HG02885 (cell line): Measurements from ENCODE around the gene FAM107B.
A peak's percentile ranks its signal among the peaks of the same experiment; 100 is the strongest.
"Not testable (repeated sequence)": the region's sequence is repeated elsewhere in the genome, so short reads cannot be mapped to it uniquely, and the experiment has no call there.

Experiments used
- ATAC-seq: cut with Tn5 transposase; IDR thresholded peaks from one replicate; pipeline ENCODE4 v1.9.1; 2021; ENCODE audit warnings: mild to moderate bottlenecking; ENCODE audit not compliant: unreplicated experiment, poor library complexity

FAM107B gene

DNA sequence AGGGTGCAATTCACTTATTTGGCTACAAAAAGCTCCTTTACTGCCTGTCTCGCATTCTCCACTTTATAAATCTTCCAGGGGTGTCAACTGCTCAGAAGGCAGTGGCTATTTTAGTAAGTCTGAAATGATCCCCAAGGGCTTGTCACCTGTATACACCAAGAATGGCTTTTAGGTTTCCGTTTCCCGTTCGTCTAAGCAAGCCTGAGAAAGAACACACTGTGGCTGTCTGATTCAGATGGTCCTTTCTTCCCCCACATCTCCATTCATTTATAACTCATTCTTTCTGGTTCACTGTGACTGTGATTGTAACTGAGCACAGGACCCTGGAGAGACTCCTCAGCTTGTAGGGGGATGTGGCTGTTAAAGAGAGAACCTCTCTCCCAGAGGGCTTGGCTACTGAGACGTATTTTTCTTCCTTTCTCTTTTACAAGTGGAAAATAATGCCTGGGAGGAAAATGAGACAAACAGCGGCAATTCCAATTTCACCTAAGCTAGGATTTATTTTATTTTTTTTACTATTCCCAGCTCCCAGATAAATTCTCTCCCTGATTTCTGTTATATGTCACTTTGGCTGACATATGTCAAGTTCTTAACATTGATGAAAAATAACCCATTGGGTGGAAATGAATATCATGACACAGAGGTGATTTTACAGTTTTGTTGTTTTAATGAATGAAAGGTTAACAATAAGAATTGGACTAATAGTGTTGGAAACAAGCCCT is 129.3 kb downstream of the FAM107B start:
- peak; percentile 36 for ATAC-seq

DNA sequence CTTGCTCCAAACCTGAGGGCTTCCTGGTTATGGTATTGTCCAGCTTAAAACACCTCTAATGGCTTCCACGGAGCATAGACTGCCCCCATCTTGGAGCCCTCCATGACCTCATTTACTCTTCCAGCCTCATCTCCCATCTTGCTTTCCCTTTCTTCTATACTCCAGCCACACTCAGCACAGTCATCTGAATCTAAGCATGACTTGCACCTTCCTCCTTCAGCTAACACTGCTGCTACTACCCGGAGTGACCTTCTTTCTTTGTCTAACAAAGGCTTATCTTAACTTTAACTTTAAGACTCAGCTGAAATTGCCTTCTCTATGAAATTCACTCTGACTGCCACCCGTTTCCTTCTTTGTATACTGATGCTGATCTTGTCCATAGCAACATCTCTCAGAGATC is 135.1 kb downstream of the FAM107B start:
- no peak for ATAC-seq

DNA sequence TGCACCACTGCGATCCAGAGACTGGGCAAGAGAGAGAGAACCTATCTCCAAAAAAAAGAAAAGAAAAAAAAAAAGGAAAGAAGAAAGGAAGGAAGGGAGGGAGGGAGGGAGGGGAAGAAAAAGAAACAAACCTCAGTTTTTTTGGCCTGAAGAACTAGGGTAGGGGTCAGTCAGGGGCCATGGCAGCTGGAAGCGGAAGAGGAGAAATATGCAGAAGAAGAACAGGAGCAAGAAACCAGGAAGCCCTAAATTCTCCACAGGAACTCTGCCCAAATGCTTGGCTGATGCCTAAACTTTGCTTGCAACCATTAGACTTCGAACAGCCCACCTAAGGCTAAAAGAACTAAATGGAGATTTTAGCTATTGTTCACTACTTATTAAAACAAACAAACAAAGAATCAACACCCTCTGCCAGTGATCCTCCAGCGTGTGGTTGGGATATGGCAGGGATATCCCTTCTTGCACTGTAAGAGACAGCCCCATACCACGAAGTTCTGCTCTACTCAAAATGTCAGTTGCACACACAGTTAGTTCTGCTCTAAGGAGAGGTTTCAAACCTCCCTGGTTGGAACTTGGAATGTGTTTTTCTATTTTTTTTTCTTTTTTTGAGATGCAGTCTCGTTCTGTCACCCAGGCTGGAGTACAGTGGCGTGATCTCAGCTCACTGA is 139.5 kb downstream of the FAM107B start:
- no peak for ATAC-seq

DNA sequence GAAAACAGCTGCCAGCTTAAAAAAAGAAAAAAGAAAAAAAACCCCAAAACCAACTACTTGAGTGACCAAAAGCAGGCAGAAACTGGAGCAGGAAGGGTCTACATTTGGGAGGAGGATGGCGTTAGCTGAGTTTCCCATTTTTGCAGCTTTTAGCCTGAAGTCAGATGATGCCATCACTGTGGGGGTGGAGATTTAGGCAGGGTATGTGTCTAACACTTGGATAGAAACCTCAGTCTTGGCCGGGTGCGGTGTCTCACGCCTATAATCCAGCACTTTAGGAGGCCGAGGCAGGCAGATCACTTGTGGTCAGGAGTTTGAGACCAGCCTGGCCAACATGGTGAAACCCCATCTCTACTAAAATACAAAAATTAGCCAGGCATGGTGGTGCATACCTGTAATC is 140.1 kb downstream of the FAM107B start:
- ATAC-seq = not testable (repeated sequence)

DNA sequence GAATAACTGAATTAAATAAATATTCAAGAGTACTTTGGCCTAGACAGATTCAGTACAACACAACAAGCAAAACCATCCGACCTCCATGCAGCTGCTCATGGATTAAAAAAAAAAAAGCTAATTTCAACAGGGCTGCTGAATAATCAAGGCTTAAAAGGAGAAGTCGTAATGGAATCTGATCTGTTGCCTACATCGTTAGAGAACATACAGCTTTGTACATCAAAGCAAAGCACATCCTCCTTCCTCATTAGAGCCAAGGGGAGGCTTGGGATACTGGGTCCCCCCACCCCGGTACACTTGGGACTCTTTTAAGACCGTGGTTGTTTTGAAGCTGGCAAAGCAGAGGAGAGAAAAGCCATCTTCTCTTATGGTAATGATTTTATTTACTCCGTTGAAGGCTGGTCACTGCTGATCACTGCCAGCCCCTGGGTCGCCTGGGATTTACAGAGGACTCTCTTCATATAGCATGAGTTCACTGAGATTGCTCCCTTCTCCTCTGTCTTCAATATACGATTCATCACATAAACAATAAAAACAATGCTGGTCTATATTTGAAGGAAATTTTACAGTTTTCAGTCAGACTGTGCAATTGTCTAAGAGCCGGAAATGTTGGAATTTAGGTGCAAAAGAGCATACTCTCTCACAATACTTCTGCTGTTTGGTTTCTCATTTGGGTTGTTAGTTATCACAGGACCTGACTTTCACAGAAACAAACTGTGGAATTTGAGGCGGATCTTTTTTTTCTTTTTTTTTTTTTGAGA is 148.8 kb downstream of the FAM107B start:
- no peak for ATAC-seq

DNA sequence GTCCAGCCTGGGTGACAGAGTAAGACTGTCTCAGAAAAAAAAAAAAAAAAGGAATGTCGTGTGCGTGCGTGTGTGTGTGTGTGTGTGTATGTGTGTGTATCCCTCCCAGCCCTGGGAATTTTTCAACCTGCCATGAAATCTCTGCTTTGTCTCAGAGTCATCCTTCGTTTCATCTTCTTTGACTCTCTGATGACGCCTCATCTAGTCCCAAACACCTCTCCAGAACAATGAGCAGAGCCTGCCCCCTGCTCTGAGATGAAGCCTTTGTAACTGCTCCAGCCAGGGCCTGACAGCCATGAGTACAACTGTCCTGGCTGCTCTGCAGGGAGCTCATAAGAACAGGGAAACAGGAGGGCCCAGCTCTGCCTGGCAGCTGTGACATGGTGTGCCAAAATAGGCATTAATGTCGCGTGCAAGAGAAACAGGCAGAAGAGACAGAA is 149.5 kb downstream of the FAM107B start:
- ATAC-seq = no peak

DNA sequence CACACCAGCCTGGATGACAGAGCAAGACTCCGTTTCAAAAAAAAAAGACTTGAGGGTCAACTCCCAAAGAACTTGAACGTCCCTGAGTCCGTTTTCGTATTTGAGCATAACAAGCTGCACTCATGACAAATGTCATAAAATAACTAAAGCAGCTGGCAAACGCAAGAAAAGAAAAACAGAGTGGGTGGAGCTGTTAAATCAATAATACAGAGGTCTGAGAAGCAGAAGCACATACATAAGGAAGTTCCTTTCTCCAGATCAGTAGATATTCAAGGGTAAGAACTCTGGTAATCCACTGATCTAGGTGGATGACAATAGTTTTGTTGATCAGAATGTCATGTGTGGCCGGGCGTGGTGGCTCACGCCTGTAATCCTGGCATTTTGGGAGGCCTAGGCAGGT is 150.1 kb downstream of the FAM107B start:
- no peak for ATAC-seq

DNA sequence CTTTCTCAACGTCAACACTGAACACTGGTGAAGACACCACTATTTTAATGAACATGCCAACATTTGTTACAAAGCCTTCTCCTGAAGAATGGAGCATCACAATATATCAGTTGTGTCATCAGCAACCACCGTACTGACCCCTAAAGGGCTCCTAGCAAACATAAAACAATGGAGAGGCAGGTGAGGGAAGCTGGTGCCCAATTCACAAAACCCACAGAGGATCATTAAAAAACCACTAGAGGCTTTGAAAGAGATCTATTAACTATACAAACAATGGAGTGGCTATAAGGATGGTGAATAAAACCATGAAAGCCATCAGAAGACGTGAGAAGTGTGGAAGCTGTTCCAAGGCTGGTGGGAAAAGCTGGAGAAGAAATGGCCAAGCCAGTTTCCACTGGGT is 150.8 kb downstream of the FAM107B start:
- no peak for ATAC-seq

DNA sequence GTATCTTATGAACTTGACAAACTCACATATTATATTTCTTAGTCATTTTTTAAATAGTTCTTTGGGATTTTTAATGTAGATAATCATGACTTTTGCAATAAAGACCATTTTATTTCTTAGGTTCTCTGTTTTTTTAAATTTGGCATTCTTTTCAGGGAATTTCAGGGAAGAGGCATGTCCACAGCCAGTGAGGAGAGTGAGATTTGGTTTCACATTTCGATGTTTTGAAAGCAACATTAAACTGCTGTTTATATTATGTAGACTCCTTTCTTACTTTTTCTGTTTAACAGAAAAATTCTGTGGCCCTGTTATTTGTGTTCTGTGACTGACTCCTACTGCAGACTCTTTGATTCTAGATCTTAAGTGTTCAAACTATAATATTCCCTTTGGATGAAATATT is 153.7 kb downstream of the FAM107B start:
- ATAC-seq = no peak

DNA sequence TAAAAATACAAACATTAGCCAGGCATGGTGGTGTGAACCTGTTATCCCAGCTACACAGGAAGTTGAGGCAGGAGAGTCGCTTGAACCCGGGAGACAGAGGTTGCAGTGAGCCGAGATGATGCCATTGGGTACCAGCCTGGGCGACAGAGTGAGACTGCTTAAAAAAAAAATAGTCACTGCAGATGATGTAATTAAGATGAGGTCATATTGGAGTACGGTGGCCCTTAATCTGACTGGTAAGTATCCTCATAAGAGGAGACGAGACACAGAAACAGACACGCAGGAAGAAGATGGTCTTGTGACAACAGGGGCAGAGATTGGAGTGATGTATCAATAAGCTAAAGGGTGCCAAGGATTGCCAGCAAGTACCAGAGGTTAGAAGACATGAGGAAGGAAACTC is 156.0 kb downstream of the FAM107B start:
- ATAC-seq = no peak

DNA sequence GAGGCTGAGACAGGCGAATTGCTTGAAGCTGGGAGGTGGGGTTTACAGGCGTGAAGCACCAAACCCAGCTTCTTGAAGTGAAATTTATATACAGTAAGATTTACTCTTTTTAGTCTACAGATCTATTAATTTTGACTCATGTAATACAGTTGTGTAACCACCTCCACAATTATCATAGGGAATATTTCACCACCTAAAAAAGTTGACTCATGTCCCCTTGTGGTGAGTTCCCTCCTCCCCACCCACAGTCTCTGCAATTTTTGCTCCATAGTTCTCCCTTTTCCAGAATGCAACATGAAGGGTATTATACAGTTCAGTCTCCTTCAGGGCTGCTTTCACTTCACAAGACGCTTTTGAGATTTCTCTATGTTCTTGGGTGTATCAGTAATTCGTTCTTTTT is 156.8 kb downstream of the FAM107B start:
- ATAC-seq = no peak

DNA sequence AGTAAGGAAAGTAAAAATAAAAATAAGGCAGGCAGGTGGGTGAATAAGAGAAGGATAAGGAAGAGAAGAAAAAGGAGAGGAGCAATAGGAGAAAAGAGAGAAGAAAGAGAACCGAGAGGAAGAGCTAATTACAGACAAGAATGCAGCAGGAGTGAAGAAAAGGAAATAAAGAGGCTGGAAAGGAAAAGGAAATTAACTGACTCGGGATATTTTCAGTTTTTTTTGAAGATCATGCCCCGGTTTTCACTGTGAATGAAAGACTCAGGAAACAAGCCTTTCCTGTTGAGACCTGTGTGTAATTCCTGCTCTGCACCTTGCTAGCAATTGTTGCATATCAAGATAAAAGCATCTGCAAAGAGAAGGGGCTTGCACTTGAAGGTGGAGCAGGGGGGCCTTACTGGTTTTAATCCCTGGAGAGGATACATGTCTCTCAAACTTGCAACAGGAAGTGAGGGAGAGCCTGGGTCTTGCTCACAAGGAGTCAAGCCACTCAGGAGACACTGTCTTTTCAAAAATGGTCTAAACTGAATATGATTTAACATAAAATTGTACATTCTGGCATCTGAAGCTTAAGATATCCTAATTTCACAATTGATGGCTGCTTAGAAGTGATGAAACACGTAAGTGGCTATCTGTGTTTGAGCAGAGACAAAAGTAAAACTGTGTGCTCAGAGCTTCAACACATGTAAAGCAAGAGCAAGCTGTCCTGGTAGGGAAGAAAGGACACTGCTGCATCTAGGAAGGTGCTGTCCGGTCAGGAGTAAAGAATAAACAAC is 157.6 kb downstream of the FAM107B start:
- no peak for ATAC-seq

DNA sequence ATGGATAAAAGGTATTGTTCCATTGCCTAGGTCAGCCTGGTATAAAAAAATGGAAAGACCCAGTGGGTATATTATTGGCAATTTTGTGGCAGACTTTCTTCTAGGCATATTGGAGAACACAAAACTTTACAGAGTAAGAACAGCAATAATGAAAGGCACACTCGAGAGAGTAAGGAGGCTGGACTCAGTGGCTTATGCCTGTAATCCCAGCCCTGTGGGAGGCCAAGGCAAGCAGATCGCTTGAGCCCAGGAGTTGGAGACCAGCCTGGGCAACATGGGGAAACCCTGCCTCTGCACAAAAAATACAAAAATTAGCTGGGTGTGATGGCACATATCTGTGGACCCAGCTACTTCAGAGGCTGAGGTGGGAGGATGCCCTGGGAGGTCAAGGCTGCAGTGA is 158.2 kb downstream of the FAM107B start:
- ATAC-seq = no peak

DNA sequence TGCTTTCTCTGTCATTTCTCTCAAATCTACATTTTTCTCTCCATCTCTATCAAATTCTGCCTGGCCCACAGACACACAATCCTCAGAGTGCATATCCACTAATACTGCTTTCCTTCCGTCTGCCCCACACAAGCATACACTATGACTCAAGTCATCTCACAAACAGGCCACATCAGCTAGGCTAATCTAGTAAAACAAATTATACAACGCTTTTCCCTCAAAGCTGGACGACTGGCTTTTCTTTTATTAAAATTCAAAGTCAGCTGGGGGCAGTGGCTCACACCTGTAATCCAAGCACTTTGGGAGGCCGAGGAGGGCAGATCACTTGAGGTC is 161.1 kb downstream of the FAM107B start:
- no peak for ATAC-seq

DNA sequence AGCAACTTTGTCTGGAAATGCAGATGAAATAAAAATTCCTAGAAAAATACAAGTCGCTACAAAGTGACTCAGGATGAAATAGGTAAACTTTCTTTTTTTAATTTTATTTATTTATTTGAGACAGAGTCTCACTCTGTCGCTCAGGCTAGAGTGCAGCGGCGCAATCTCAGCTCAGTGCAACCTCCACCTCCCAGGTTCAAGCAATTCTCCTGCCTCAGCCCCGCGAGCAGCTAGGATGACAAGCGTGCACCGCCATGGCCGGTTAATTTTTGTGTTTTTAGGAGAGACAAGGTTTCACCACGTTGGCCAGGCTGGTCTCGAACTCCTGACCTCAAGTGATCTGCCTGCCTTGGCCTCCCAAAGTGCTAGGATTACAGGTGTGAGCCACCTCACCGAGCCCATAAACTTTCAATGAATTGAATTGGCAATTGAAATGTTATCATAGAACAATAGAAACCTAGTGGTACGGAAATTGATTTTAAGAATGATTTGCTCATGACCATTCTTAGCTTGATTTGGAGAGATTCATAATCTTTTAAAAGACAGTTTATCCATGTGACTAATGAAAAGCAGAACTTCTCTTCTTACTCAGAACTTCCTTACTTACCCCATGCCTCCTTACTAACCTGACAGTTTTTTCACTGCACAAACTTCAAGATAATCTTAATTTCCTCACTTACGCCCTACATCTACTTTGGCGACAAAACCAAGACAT is 161.7 kb downstream of the FAM107B start:
- no peak for ATAC-seq

DNA sequence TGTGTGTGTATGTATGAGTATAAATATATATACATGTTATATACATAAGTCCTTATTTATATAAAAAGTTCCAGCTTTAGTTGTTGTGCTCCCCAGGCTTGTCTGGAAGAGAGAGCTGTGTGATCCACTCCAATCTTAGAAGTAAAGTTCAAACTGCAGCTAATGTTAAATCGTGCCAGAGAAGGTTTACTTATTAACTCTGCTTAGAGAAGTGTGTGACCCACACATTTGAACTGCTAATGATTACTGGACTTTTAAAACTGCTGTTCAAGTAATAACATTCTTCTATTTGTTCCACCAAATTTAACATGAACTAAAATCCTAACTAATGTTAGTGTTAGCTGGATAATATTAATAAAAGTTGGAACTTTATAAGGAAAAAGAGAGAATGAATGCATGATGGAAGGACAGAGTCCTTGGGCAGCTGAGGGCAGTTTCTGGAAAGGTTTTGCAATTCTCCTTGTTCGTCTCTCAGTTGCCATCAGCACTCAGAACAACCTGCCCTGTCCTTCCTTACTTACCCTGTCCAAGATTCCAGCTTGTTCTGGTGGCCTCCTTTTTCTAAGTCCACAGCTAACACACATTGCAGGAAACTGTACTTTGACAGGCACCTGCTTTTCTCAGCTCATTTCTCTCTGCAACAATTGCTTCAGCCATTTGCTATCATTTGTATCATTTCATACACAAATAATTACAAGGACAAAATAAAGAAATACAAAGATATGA is 162.6 kb downstream of the FAM107B start:
- no peak for ATAC-seq

DNA sequence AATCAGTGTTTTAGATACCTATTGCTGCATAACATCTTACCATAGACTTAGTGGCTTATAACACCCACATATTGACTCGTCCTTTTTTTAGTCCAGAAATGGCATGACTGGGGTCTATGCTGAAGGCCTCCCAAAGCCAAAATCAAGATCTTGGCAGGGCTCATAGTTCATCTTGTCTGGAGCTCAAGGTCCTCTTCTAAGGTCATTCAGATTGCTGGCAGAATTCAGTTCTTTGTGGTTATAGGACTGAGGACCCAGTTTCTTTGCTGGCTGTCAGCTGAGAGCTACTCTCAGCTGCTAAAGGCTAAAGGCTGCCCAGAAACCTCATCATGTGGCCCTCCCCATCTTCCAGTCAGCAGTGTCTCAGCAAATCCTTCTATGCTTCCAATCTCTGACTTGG is 165.5 kb downstream of the FAM107B start:
- no peak for ATAC-seq

DNA sequence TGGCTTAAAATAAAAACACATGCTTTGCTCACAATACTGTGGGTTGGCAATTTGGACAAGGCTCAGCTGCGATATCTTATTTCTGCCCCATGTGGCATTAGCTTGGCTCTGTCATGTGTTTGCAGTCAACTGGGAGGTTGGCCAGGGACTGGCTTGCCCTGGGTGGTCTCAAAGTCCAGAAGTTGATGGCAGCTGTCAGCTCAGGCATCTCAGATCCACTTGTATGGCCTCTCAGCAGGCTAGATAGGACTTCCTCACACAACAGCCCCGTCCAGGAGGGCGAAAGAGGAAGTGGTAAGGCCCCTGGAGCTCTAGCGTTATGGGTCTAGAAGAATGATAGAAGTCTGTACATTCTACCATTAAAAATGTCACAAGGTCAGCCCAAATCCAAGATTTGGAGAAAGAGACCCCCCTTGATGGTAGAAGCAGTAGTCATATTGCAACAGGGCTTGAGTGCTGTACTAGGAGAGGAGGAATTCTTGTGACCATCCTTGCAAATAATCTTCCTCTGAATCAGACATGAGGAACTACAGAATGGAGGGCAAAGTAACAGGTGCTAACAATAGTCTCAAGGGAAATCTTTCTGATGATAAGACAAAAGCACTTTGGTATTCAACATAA is 166.2 kb downstream of the FAM107B start:
- peak; percentile 46 for ATAC-seq

DNA sequence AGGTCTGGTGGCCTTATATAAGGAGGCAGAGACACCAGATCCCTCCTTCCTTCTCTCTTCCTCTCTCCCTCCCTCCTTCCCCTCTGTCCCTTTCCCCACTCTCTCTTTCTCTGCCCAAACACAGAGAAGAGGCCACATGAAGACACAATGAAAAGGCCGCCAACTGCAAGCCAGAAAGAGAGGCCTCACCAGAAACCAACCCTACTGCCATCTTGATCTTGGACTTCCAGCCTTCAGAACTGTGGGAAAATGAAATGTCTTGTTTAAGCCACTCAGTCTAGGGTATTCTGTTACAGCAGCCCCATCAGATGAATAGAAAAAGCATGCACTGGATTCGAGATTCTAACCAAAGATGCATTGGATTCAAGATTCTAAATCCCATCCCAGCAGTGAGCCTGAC is 168.1 kb downstream of the FAM107B start:
- no peak for ATAC-seq
